GM21786 (cell line): Measurements from ENCODE around the gene RGCC.
"Not testable (repeated sequence)": the region's sequence is repeated elsewhere in the genome, so short reads cannot be mapped to it uniquely, and the experiment has no call there.

Experiments used
- ATAC-seq: cut with Tn5 transposase; IDR thresholded peaks from one replicate; pipeline ENCODE4 v1.9.1; 2021; ENCODE audit not compliant: unreplicated experiment

RGCC gene

GRCh38 chr13:41456768-41457588 lies at the start of gene RGCC:
Gene RGCC, plus strand, starts transcription at chr13:41457550. Its CDS starts 158 bp downstream, at chr13:41457708.
- peak; percentile 63 for ATAC-seq

- no peak for ATAC-seq
These were observed 49.2 kb upstream of the RGCC start for GRCh38 chr13:41408121-41408520.

GRCh38 chr13:41408746-41409145 lies 48.6 kb upstream of the RGCC start:
- no peak for ATAC-seq

GRCh38 chr13:41409611-41410010 lies 47.7 kb upstream of the RGCC start:
- ATAC-seq = no peak

GRCh38 chr13:41411060-41411459 lies 46.3 kb upstream of the RGCC start:
- no peak for ATAC-seq

GRCh38 chr13:41411522-41411921 lies 45.8 kb upstream of the RGCC start:
- no peak for ATAC-seq

- ATAC-seq = no peak
These were observed 43.5 kb upstream of the RGCC start for GRCh38 chr13:41413872-41414271.

GRCh38 chr13:41416276-41416675 lies 41.1 kb upstream of the RGCC start:
- no peak for ATAC-seq

GRCh38 chr13:41418027-41418426 lies 39.3 kb upstream of the RGCC start:
- ATAC-seq = no peak

GRCh38 chr13:41418731-41419130 lies 38.6 kb upstream of the RGCC start:
- no peak for ATAC-seq

GRCh38 chr13:41419206-41419605 lies 38.1 kb upstream of the RGCC start:
- no peak for ATAC-seq

GRCh38 chr13:41420146-41420545 lies 37.2 kb upstream of the RGCC start:
- ATAC-seq = no peak

- not testable (repeated sequence) for ATAC-seq
These were observed 36.0 kb upstream of the RGCC start for GRCh38 chr13:41421330-41421729.

- not testable (repeated sequence) for ATAC-seq
These were observed 35.4 kb upstream of the RGCC start for GRCh38 chr13:41421983-41422382.

- ATAC-seq = not testable (repeated sequence)
These were observed 34.1 kb upstream of the RGCC start for GRCh38 chr13:41423259-41423658.

GRCh38 chr13:41424675-41425074 lies 32.7 kb upstream of the RGCC start:
- not testable (repeated sequence) for ATAC-seq

GRCh38 chr13:41426047-41426446 lies 31.3 kb upstream of the RGCC start:
- ATAC-seq = no peak

GRCh38 chr13:41427666-41428065 lies 29.7 kb upstream of the RGCC start:
- ATAC-seq = no peak

GRCh38 chr13:41428155-41428554 lies 29.2 kb upstream of the RGCC start:
- no peak for ATAC-seq

- not testable (repeated sequence) for ATAC-seq
These were observed 23.3 kb upstream of the RGCC start for GRCh38 chr13:41434030-41434429.

- no peak for ATAC-seq
These were observed 22.4 kb upstream of the RGCC start for GRCh38 chr13:41434831-41435520.

- no peak for ATAC-seq
These were observed 13.4 kb upstream of the RGCC start for GRCh38 chr13:41443969-41444368.
